HEK293 (cell line): ENCODE results near the gene ACTRT2.

ENCODE experiments used
- CTCF ChIA-PET: fragments of 350-600 bp; formaldehyde crosslinking; extraction: SDS; loops from one replicate; lab custom pipeline; 2021; ENCODE audit warnings: antibody characterized with exemption; lab: Yijun Ruan, JAX
- POLR2A ChIA-PET: fragments of 300-600 bp; formaldehyde crosslinking; extraction: SDS; loops from one replicate; lab custom pipeline; 2020; ENCODE audit warnings: antibody characterized with exemption, inconsistent platforms; lab: Yijun Ruan, JAX
- H3K27ac ChIP-seq: fragments of 200-500 bp; sonication (Bioruptor generic); 2 replicates; pipeline ENCODE4 v1.5.1; 2014; ENCODE audit warnings: low read depth, low read length, control low read depth, inconsistent platforms; ENCODE audit errors: extremely low read depth
- H3K36me3 ChIP-seq, 2 experiments: fragments of 200-500 bp in 1 of 2; sonication (Bioruptor generic) in 1 of 2; 1 replicate in 1 of 2; 2 replicates in 1 of 2; pipeline ENCODE4 v1.5.1; 2014 to 2017; ENCODE audit warnings: inconsistent platforms in 2 of 2, low read length in 2 of 2; ENCODE audit not compliant: control insufficient read depth in 2 of 2, insufficient read depth in 1 of 2
- H3K4me1 ChIP-seq: fragments of 200-500 bp; sonication (Bioruptor generic); 2 replicates; pipeline ENCODE4 v1.5.1; 2014; ENCODE audit warnings: mild to moderate bottlenecking, low read length, inconsistent platforms; ENCODE audit not compliant: control insufficient read depth, insufficient read depth
- H3K4me3 ChIP-seq: 2 replicates; pipeline ENCODE4 v1.5.1; 2011; ENCODE audit warnings: low read depth, mild to moderate bottlenecking, control low read depth, low read length, moderate library complexity
- H3K9me3 ChIP-seq: fragments of 200-500 bp; sonication (Bioruptor generic); 2 replicates; pipeline ENCODE4 v1.5.1; 2014; ENCODE audit warnings: low read depth, low read length, inconsistent platforms; ENCODE audit not compliant: control insufficient read depth, insufficient read depth
- CTCF ChIP-seq: fragments of 450-650 bp; formaldehyde crosslinking; IDR thresholded peaks from 2 replicates; pipeline ENCODE4 v1.5.1; 2016; ENCODE audit warnings: missing biosample characterization, missing genetic modification characterization
- GLI2 ChIP-seq: fragments of 450-650 bp; formaldehyde crosslinking; IDR thresholded peaks from 2 replicates; pipeline ENCODE4; 2017; ENCODE audit warnings: missing biosample characterization, missing genetic modification characterization, low read depth, borderline replicate concordance
- KLF1 ChIP-seq: fragments of 450-650 bp; formaldehyde crosslinking; IDR thresholded peaks from 2 replicates; pipeline ENCODE4 v1.5.1; 2016; ENCODE audit warnings: missing biosample characterization, missing genetic modification characterization
- KLF8 ChIP-seq: fragments of 450-650 bp; formaldehyde crosslinking; IDR thresholded peaks from 2 replicates; pipeline ENCODE4 v1.5.1; 2016; ENCODE audit warnings: missing biosample characterization, missing genetic modification characterization
- PRDM2 ChIP-seq: fragments of 450-650 bp; formaldehyde crosslinking; IDR thresholded peaks from 2 replicates; pipeline ENCODE4 v1.5.1; 2016; ENCODE audit warnings: missing biosample characterization, missing genetic modification characterization, borderline replicate concordance
- ZBTB20 ChIP-seq: fragments of 450-650 bp; formaldehyde crosslinking; IDR thresholded peaks from 2 replicates; pipeline ENCODE4 v1.5.1; 2016; ENCODE audit warnings: missing biosample characterization, missing genetic modification characterization
- ZFP69B ChIP-seq: fragments of 450-650 bp; formaldehyde crosslinking; IDR thresholded peaks from 2 replicates; pipeline ENCODE4 v1.5.1; 2016; ENCODE audit warnings: missing biosample characterization, missing genetic modification characterization
- ZNF114 ChIP-seq: fragments of 450-650 bp; formaldehyde crosslinking; IDR thresholded peaks from 2 replicates; pipeline ENCODE4 v1.5.0; 2017; ENCODE audit warnings: missing biosample characterization, missing genetic modification characterization
- ZNF19 ChIP-seq: fragments of 450-650 bp; formaldehyde crosslinking; IDR thresholded peaks from 2 replicates; pipeline ENCODE4; 2016; ENCODE audit warnings: missing biosample characterization, missing genetic modification characterization, low read depth
- ZNF23 ChIP-seq: fragments of 450-650 bp; formaldehyde crosslinking; IDR thresholded peaks from 2 replicates; pipeline ENCODE4 v1.5.1; 2016; ENCODE audit warnings: missing biosample characterization, missing genetic modification characterization, borderline replicate concordance
- ZNF37A ChIP-seq: fragments of 450-650 bp; IDR thresholded peaks from 2 replicates; pipeline ENCODE4 v1.5.1; 2018; ENCODE audit warnings: missing biosample characterization, missing genetic modification characterization
- ZNF398 ChIP-seq: fragments of 450-650 bp; formaldehyde crosslinking; IDR thresholded peaks from 2 replicates; pipeline ENCODE4 v1.5.1; 2017; ENCODE audit warnings: missing biosample characterization, missing genetic modification characterization
- ZNF623 ChIP-seq: fragments of 450-650 bp; formaldehyde crosslinking; IDR thresholded peaks from 2 replicates; pipeline ENCODE4 v1.5.1; 2016; ENCODE audit warnings: missing biosample characterization, missing genetic modification characterization
- ZNF660 ChIP-seq: fragments of 450-650 bp; IDR thresholded peaks from 2 replicates; pipeline ENCODE4 v1.5.1; 2018; ENCODE audit warnings: missing biosample characterization, mild to moderate bottlenecking, missing genetic modification characterization
- ZNF76 ChIP-seq: fragments of 450-650 bp; formaldehyde crosslinking; IDR thresholded peaks from 2 replicates; pipeline ENCODE4; 2016; ENCODE audit warnings: low read depth, missing biosample characterization, missing genetic modification characterization, borderline replicate concordance
- ZSCAN5A ChIP-seq: fragments of 450-650 bp; formaldehyde crosslinking; IDR thresholded peaks from 2 replicates; pipeline ENCODE4 v1.5.1; 2016; ENCODE audit warnings: missing biosample characterization, missing genetic modification characterization
- ZXDB ChIP-seq: fragments of 450-650 bp; formaldehyde crosslinking; IDR thresholded peaks from 2 replicates; pipeline ENCODE4 v1.5.1; 2016; ENCODE audit warnings: missing biosample characterization, missing genetic modification characterization

Gene ACTRT2

GRCh38 chr1:3029991-3030662 is 8.9 kb downstream of the ACTRT2 start:
- Histone ChIP-seq H3K4me3 (no peak overlapping the region), H3K4me1 (no peaks in the 10 kb centered on the region), H3K9me3 (no peaks in the 10 kb centered on the region), H3K27ac (no peak overlapping the region), H3K36me3 (no peaks in the 10 kb centered on the region)
- ChIA-PET POLR2A (no interaction called here), CTCF (interaction anchor here (0.8 kb wide), 1 partner anchor 8 kb away, joined by 3 read pairs; no protein-coding TSS in a partner anchor)
- no peak for TF ChIP-seq ZFP69B (tag by site-specific recombination)
- TF ChIP-seq PRDM2: no peak
- TF ChIP-seq GLI2 (tag by site-specific recombination): no peak
- no peak for TF ChIP-seq KLF8 (tag by site-specific recombination)
- TF ChIP-seq KLF1: no peak
- TF ChIP-seq ZNF114: no peak
- no peak for TF ChIP-seq ZBTB20
- TF ChIP-seq ZNF23: no peak
- no peak for TF ChIP-seq ZNF660 (tag by site-specific recombination)
- TF ChIP-seq ZNF37A (tag by site-specific recombination): no peak
- TF ChIP-seq CTCF (tag by site-specific recombination): no peak
- TF ChIP-seq ZNF76: no peak
- TF ChIP-seq ZNF398 (tag by site-specific recombination): no peak
- TF ChIP-seq ZSCAN5A (tag by site-specific recombination): no peak
- TF ChIP-seq ZNF19 (tag by site-specific recombination): no peak
- no peak for TF ChIP-seq ZNF623 (tag by site-specific recombination)
- no peak for TF ChIP-seq ZXDB (tag by site-specific recombination)
